GM18511 (cell line): ENCODE measurements around the gene TPX2.
A peak's percentile ranks its signal among the peaks of the same experiment; 100 is the strongest.
"Not testable (repeated sequence)": the region's sequence is repeated elsewhere in the genome, so short reads cannot be mapped to it uniquely, and the experiment has no call there.

Experiments
- ATAC-seq: cut with Tn5 transposase; IDR thresholded peaks from one replicate; pipeline ENCODE4 v1.9.1; 2021; ENCODE audit warnings: mild to moderate bottlenecking, moderate library complexity; ENCODE audit not compliant: unreplicated experiment

TPX2 gene

GRCh38 chr20:31718952-31719643 is 20.0 kb upstream of the TPX2 start:
- ATAC-seq = no peak

GRCh38 chr20:31719644-31720485 is 19.2 kb upstream of the TPX2 start:
- ATAC-seq = no peak

GRCh38 chr20:31720486-31721407 is 18.3 kb upstream of the TPX2 start:
- ATAC-seq = no peak

GRCh38 chr20:31721408-31722256 is 17.5 kb upstream of the TPX2 start:
- ATAC-seq = no peak

GRCh38 chr20:31722257-31723068 is 16.6 kb upstream of the TPX2 start, which contains the start of gene BCL2L1:
TSS of gene BCL2L1 (minus strand) at chr20:31722868. CDS start at chr20:31722218, 650 bp downstream.
- ATAC-seq = peak; percentile 36

- no peak for ATAC-seq
Measured at GRCh38 chr20:31723069-31723318, 16.1 kb upstream of the TPX2 start.

GRCh38 chr20:31723319-31724078 is 15.6 kb upstream of the TPX2 start:
- ATAC-seq = peak; percentile 85

- ATAC-seq = no peak
Measured at GRCh38 chr20:31731321-31731717, 7.8 kb upstream of the TPX2 start.

- peak; percentile 1 for ATAC-seq
Measured at GRCh38 chr20:31739550-31739977, 474 bp downstream of the TPX2 start.

GRCh38 chr20:31740208-31740607 is 1.1 kb downstream of the TPX2 start:
- ATAC-seq = peak; percentile 30

GRCh38 chr20:31740656-31741323 is 1.7 kb downstream of the TPX2 start:
- no peak for ATAC-seq

GRCh38 chr20:31746068-31746878 is 7.2 kb downstream of the TPX2 start:
- ATAC-seq = no peak

- not testable (repeated sequence) for ATAC-seq
Measured at GRCh38 chr20:31747028-31747427, 7.9 kb downstream of the TPX2 start.

- no peak for ATAC-seq
Measured at GRCh38 chr20:31747640-31748039, 8.6 kb downstream of the TPX2 start.

GRCh38 chr20:31749223-31749622 is 10.1 kb downstream of the TPX2 start:
- no peak for ATAC-seq

GRCh38 chr20:31751126-31751525 is 12.0 kb downstream of the TPX2 start:
- ATAC-seq = no peak

GRCh38 chr20:31757254-31757653 is 18.2 kb downstream of the TPX2 start:
- no peak for ATAC-seq
